DND-41 (cell line): Measurements from ENCODE around the gene CGRRF1.

Experiments
- ATAC-seq: fragments of 200-7000 bp; cut with Tn5 transposase; 3 replicates; pipeline ENCODE4 v1.9.1; 2021; ENCODE audit warnings: low read depth; ENCODE audit not compliant: insufficient read depth
- DNase-seq: peaks from one replicate; pipeline ENCODE4 v3.0.0-alpha.2; 2020
- H2AFZ ChIP-seq: 2 replicates; pipeline ENCODE4 v1.6.0; 2012; ENCODE audit warnings: low read depth, low read length
- H3K27ac ChIP-seq: 2 replicates; pipeline ENCODE4 v1.5.1; 2012; ENCODE audit warnings: low read length, inconsistent platforms
- H3K27me3 ChIP-seq: fragments of 200-600 bp; sonication (generic); 2 replicates; pipeline ENCODE4 v1.6.0; 2012; ENCODE audit warnings: low read length, mild to moderate bottlenecking, inconsistent platforms; ENCODE audit not compliant: insufficient read depth, poor library complexity
- H3K36me3 ChIP-seq: 2 replicates; pipeline ENCODE4 v1.5.1; 2012; ENCODE audit warnings: low read length, inconsistent platforms; ENCODE audit not compliant: insufficient read depth
- H3K4me1 ChIP-seq: 2 replicates; pipeline ENCODE4 v1.5.1; 2012; ENCODE audit warnings: mild to moderate bottlenecking, low read length; ENCODE audit not compliant: insufficient read depth
- H3K4me2 ChIP-seq: 2 replicates; pipeline ENCODE4 v1.6.0; 2012; ENCODE audit warnings: mild to moderate bottlenecking, moderate library complexity, low read length, inconsistent platforms; ENCODE audit not compliant: insufficient read depth
- H3K4me3 ChIP-seq, 2 experiments: fragments of 200-600 bp in 1 of 2; shearing (Covaris generic) in 1 of 2; 2 replicates each; pipeline ENCODE4 v1.5.1; 2012 to 2016; ENCODE audit warnings: inconsistent platforms in 2 of 2, low read length in 2 of 2, mild to moderate bottlenecking in 2 of 2, low read depth in 1 of 2, moderate library complexity in 1 of 2
- H3K79me2 ChIP-seq: 2 replicates; pipeline ENCODE4 v1.6.0; 2012; ENCODE audit warnings: low read length, inconsistent platforms; ENCODE audit not compliant: insufficient read depth
- H3K9ac ChIP-seq: 2 replicates; pipeline ENCODE4 v1.6.0; 2012; ENCODE audit warnings: low read depth, mild to moderate bottlenecking, inconsistent platforms, low read length, moderate library complexity
- H3K9me3 ChIP-seq: 2 replicates; pipeline ENCODE4 v1.5.1; 2012; ENCODE audit warnings: low read length, moderate library complexity, mild to moderate bottlenecking, inconsistent platforms; ENCODE audit not compliant: insufficient read depth, severe bottlenecking
- H4K20me1 ChIP-seq: 2 replicates; pipeline ENCODE4 v1.6.0; 2012; ENCODE audit warnings: low read length; ENCODE audit not compliant: insufficient read depth
- CTCF ChIP-seq: IDR thresholded peaks from 2 replicates; pipeline ENCODE4 v1.5.1; 2012; ENCODE audit warnings: borderline replicate concordance, low read length, moderate library complexity, mild to moderate bottlenecking; ENCODE audit not compliant: poor library complexity, severe bottlenecking; ENCODE audit errors: extremely low read depth
- EZH2 ChIP-seq: IDR thresholded peaks from 3 replicates; pipeline ENCODE4 v1.6.1; 2012; ENCODE audit warnings: borderline replicate concordance, low read depth, mild to moderate bottlenecking, moderate library complexity, low read length, inconsistent platforms; ENCODE audit not compliant: severe bottlenecking

CGRRF1 gene

GRCh38 chr14:54483073-54483745 is 26.5 kb upstream of the CGRRF1 start:
- no peaks in the 10 kb centered on the region for H3K27me3 ChIP-seq
- H3K4me2 ChIP-seq, result no peak overlapping the region
- no peak for TF ChIP-seq CTCF
- TF ChIP-seq EZH2, result no peak
- no peak overlapping the region for H3K27ac ChIP-seq
- no peak overlapping the region for H3K4me3 ChIP-seq
- peaks cover 63% of the 10 kb centered on the region for H3K79me2 ChIP-seq
- H2AFZ ChIP-seq, result no peak overlapping the region
- peaks cover 46% of the 10 kb centered on the region for H3K36me3 ChIP-seq
- H3K9me3 ChIP-seq, result no peaks in the 10 kb centered on the region
- H3K9ac ChIP-seq, result no peak overlapping the region
- ATAC-seq (no peak), DNase-seq (no peak)
- peaks cover 36% of the 10 kb centered on the region for H3K4me1 ChIP-seq
- H4K20me1 ChIP-seq, result peaks cover 20% of the 10 kb centered on the region

- Histone ChIP-seq H3K4me2 (no peak overlapping the region), H3K9ac (no peak overlapping the region), H3K27me3 (no peaks in the 10 kb centered on the region), H3K4me3 (no peak overlapping the region), H2AFZ (no peak overlapping the region), H3K27ac (no peak overlapping the region), H3K9me3 (no peaks in the 10 kb centered on the region), H4K20me1 (peaks cover 20% of the 10 kb centered on the region), H3K79me2 (peaks cover 69% of the 10 kb centered on the region), H3K36me3 (peaks cover 42% of the 10 kb centered on the region), H3K4me1 (peaks cover 36% of the 10 kb centered on the region)
- DNase-seq (no peak), ATAC-seq (no peak)
- TF ChIP-seq EZH2 (no peak), CTCF (no peak)
Measured at GRCh38 chr14:54483846-54484245, 25.9 kb upstream of the CGRRF1 start.

GRCh38 chr14:54486685-54487084 is 23.0 kb upstream of the CGRRF1 start:
- peak overlapping the region in 1 of 2 experiments; percentile 96; a peak in 1 of 4 replicates for H3K4me3 ChIP-seq
- H3K36me3 ChIP-seq, result peaks cover 24% of the 10 kb centered on the region
- no peaks in the 10 kb centered on the region for H3K27me3 ChIP-seq
- H3K9me3 ChIP-seq, result no peaks in the 10 kb centered on the region
- TF ChIP-seq CTCF (no peak), EZH2 (no peak)
- peaks cover 76% of the 10 kb centered on the region for H3K79me2 ChIP-seq
- peak overlapping the region; percentile 37; the same call in 1 of the 2 replicates for H3K27ac ChIP-seq
- peaks cover 49% of the 10 kb centered on the region for H3K4me1 ChIP-seq
- ATAC-seq (peak; percentile 32; the same call in 2 of the 3 replicates), DNase-seq (peak; percentile 35)
- H3K9ac ChIP-seq, result no peak overlapping the region
- no peak overlapping the region for H2AFZ ChIP-seq
- H3K4me2 ChIP-seq, result peak overlapping the region; percentile 72; the same call in 1 of the 2 replicates
- peaks cover 17% of the 10 kb centered on the region for H4K20me1 ChIP-seq
